WTC11 (cell line): ENCODE data around the gene STUM. TPM values are rescaled to one million over a fixed set of nuclear protein-coding genes. Genes with fewer than 3 reads are reported as not detected.

Experiments used
- ATAC-seq: fragments of 200-7000 bp; cut with Tn5 transposase; 2 replicates; pipeline ENCODE4 v1.10.0; 2021; ENCODE audit warnings: mild to moderate bottlenecking, moderate library complexity
- CTCF ChIA-PET: fragments of 300-600 bp; sonication (Branson Sonifier 250); formaldehyde crosslinking; loops from one replicate; lab custom pipeline; 2021; ENCODE audit warnings: antibody characterized with exemption; lab: Charles Lee
- POLR2A ChIA-PET: fragments of 350-600 bp; sonication (Branson Sonifier 250); formaldehyde crosslinking; loops from one replicate; lab custom pipeline; 2021; ENCODE audit warnings: antibody characterized with exemption; lab: Charles Lee
- DNase-seq: peaks from one replicate; pipeline ENCODE4 v3.0.0; 2021; ENCODE audit warnings: low spot score
- H3K27ac Mint-ChIP-seq: 2 replicates; pipeline ENCODE4 v1.8.0; 2021; ENCODE audit warnings: mixed read lengths
- H3K27me3 Mint-ChIP-seq: 2 replicates; pipeline ENCODE4 v1.8.0; 2021; ENCODE audit warnings: low read depth, mild to moderate bottlenecking, moderate library complexity, mixed read lengths
- H3K36me3 Mint-ChIP-seq: 2 replicates; pipeline ENCODE4 v1.8.0; 2021; ENCODE audit warnings: mixed read lengths
- H3K4me1 Mint-ChIP-seq: 2 replicates; pipeline ENCODE4 v1.8.0; 2022; ENCODE audit warnings: mixed read lengths
- H3K4me3 Mint-ChIP-seq: 2 replicates; pipeline ENCODE4 v1.8.0; 2021; ENCODE audit warnings: mild to moderate bottlenecking, moderate library complexity, mixed read lengths
- H3K9me3 Mint-ChIP-seq: 2 replicates; pipeline ENCODE4 v1.8.0; 2021; ENCODE audit warnings: mixed read lengths
- CBFB ChIP-seq: sonication (generic); formaldehyde crosslinking; IDR thresholded peaks from 2 replicates; pipeline ENCODE4 v1.8.1; 2022; ENCODE audit warnings: mild to moderate bottlenecking, low read depth, missing genetic modification reagents
- CREB1 ChIP-seq: sonication (generic); formaldehyde crosslinking; IDR thresholded peaks from 2 replicates; pipeline ENCODE4 v1.8.0; 2023; ENCODE audit warnings: mild to moderate bottlenecking, missing genetic modification reagents
- ESRRA ChIP-seq: sonication (generic); formaldehyde crosslinking; IDR thresholded peaks from 2 replicates; pipeline ENCODE4 v1.8.1; 2022; ENCODE audit warnings: mild to moderate bottlenecking, missing genetic modification reagents, borderline replicate concordance
- ETV6 ChIP-seq: sonication (generic); formaldehyde crosslinking; IDR thresholded peaks from 2 replicates; pipeline ENCODE4 v1.8.1; 2022; ENCODE audit warnings: mild to moderate bottlenecking, missing genetic modification reagents
- HMGA2 ChIP-seq: fragments of 250-450 bp; sonication (Bioruptor Pico); IDR thresholded peaks from 2 replicates; pipeline ENCODE4 v1.4.0; 2021; ENCODE audit warnings: mild to moderate bottlenecking, moderate library complexity
- HMGXB4 ChIP-seq: sonication (generic); formaldehyde crosslinking; IDR thresholded peaks from 2 replicates; pipeline ENCODE4 v1.8.1; 2023; ENCODE audit warnings: mild to moderate bottlenecking, moderate library complexity, missing genetic modification reagents
- MLX ChIP-seq: sonication (generic); formaldehyde crosslinking; IDR thresholded peaks from 2 replicates; pipeline ENCODE4 v1.8.1; 2023; ENCODE audit warnings: mild to moderate bottlenecking, missing genetic modification reagents, moderate library complexity
- MXD4 ChIP-seq: fragments of 250-450 bp; sonication (Bioruptor Pico); IDR thresholded peaks from 2 replicates; pipeline ENCODE4 v1.8.0; 2021; ENCODE audit warnings: mild to moderate bottlenecking, moderate library complexity, borderline replicate concordance
- NFATC4 ChIP-seq: fragments of 250-450 bp; sonication (Bioruptor Pico); IDR thresholded peaks from 2 replicates; pipeline ENCODE4 v1.9.0; 2021; ENCODE audit warnings: mild to moderate bottlenecking
- NFYB ChIP-seq: sonication (generic); formaldehyde crosslinking; conservative IDR thresholded peaks from 2 replicates; pipeline ENCODE4 v1.8.0; 2022; ENCODE audit warnings: low read depth, missing genetic modification reagents
- NR2C2 ChIP-seq: sonication (generic); formaldehyde crosslinking; IDR thresholded peaks from 2 replicates; pipeline ENCODE4 v1.8.0; 2022; ENCODE audit warnings: mild to moderate bottlenecking, missing genetic modification reagents
- NR3C1 ChIP-seq: sonication (generic); formaldehyde crosslinking; conservative IDR thresholded peaks from 2 replicates; pipeline ENCODE4 v1.8.1; 2023; ENCODE audit warnings: low read depth, mild to moderate bottlenecking, missing genetic modification reagents
- OVOL2 ChIP-seq: fragments of 250-450 bp; sonication (Bioruptor Pico); IDR thresholded peaks from 2 replicates; pipeline ENCODE4 v1.9.0; 2021; ENCODE audit warnings: mild to moderate bottlenecking, borderline replicate concordance
- RORB ChIP-seq: fragments of 250-450 bp; sonication (Bioruptor Pico); IDR thresholded peaks from 2 replicates; pipeline ENCODE4 v1.9.0; 2021; ENCODE audit warnings: mild to moderate bottlenecking
- SP1 ChIP-seq: sonication (generic); formaldehyde crosslinking; conservative IDR thresholded peaks from 2 replicates; pipeline ENCODE4 v1.8.1; 2022; ENCODE audit warnings: missing genetic modification reagents
- ZBTB21 ChIP-seq: sonication (generic); formaldehyde crosslinking; IDR thresholded peaks from 2 replicates; pipeline ENCODE4 v1.8.1; 2023; ENCODE audit warnings: mild to moderate bottlenecking, missing genetic modification reagents, borderline replicate concordance
- ZNF317 ChIP-seq: sonication (generic); formaldehyde crosslinking; IDR thresholded peaks from 2 replicates; pipeline ENCODE4 v1.8.1; 2023; ENCODE audit warnings: low read depth, mild to moderate bottlenecking, moderate library complexity, missing genetic modification reagents, borderline replicate concordance
- ZNF423 ChIP-seq: fragments of 250-450 bp; sonication (Bioruptor Pico); IDR thresholded peaks from 2 replicates; pipeline ENCODE4 v2.1.2; 2022; ENCODE audit warnings: mild to moderate bottlenecking, moderate library complexity
- total RNA-seq: library from RNA; stranded (reverse); gene quantifications from 3 replicates; pipeline ENCODE4 v1.2.3, GENCODE V29; 2021
- TF ChIP-seq, protein P1 (sequence below): sonication (generic); formaldehyde crosslinking; IDR thresholded peaks from 2 replicates; pipeline ENCODE4 v1.8.0; 2022; ENCODE audit warnings: mild to moderate bottlenecking, missing genetic modification reagents
- TF ChIP-seq, protein P2 (sequence below): fragments of 250-450 bp; sonication (Bioruptor Pico); IDR thresholded peaks from 2 replicates; pipeline ENCODE4 v1.9.0; 2021; ENCODE audit warnings: moderate library complexity, mild to moderate bottlenecking, inconsistent platforms, borderline replicate concordance
- TF ChIP-seq, protein P3 (sequence below): fragments of 200-600 bp; IDR thresholded peaks from 2 replicates; pipeline ENCODE4 v1.8.0; 2022; ENCODE audit warnings: antibody characterized with exemption

STUM gene
- total RNA-seq, 1 experiment from 2014 or later = 2.5 TPM

DNA sequence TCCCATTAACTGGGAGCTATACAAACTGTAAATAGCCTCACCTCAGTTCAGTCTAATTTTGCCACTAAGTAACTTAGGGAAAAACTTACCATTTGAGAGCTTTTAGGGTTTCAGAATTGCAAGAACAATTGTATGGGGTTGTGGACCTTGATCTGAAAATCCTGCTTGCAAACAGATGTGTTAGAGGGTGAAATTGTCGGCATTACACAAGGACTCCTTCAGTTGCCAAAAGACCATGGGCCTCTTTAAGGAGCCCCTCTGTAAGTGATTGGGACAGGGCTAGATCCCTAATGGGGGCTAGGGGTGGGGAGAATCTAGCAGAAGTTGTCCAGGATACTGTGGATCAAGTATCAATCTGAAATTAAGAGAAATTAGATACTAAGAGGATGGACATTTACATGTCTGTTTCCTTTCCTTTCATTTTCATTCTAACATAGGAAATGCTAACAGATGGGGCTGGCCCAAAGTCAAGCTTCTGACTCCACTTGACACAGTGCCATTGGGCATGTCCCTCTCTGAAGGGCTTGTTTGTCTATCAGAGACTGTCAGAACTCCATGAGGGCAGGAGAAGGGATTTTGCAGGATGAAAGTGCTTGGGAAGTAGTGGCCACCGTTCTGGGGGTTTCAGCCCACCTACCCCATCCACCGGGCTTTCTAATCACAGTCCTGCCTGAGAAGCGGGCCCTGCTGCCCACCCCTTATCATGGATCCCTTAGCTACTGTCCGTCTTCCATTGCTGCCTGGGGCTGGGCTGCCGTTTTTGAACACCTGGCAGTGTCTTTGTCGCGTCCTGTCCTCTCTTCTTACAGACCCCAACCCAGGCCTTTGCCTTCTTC, 54.7 kb downstream of the STUM start:
- no peak for DNase-seq
- no peaks in the 10 kb centered on the region for H3K27me3 Mint-ChIP-seq
- no peak overlapping the region for H3K27ac Mint-ChIP-seq
- no peak for ATAC-seq
- H3K4me3 Mint-ChIP-seq = no peak overlapping the region
- peaks cover 3% of the 10 kb centered on the region; the same call in 1 of the 2 replicates for H3K9me3 Mint-ChIP-seq
- ChIA-PET POLR2A (interaction anchor here (0.9 kb wide), 1 partner anchor 82 kb away, joined by 3 read pairs; no protein-coding TSS in a partner anchor), CTCF (interaction anchor here (0.5 to 1.9 kb wide), 4 partner anchors 23 to 178 kb away, joined by 3 to 9 read pairs (median 3); partner anchors contain the start of gene STUM)
- TF ChIP-seq ZBTB21 (CRISPR knock-in tag) (no peak), ETV6 (CRISPR knock-in tag) (no peak), NR3C1 (CRISPR knock-in tag) (no peak), ZNF317 (CRISPR knock-in tag) (no peak)
- TF ChIP-seq, protein P1, sequence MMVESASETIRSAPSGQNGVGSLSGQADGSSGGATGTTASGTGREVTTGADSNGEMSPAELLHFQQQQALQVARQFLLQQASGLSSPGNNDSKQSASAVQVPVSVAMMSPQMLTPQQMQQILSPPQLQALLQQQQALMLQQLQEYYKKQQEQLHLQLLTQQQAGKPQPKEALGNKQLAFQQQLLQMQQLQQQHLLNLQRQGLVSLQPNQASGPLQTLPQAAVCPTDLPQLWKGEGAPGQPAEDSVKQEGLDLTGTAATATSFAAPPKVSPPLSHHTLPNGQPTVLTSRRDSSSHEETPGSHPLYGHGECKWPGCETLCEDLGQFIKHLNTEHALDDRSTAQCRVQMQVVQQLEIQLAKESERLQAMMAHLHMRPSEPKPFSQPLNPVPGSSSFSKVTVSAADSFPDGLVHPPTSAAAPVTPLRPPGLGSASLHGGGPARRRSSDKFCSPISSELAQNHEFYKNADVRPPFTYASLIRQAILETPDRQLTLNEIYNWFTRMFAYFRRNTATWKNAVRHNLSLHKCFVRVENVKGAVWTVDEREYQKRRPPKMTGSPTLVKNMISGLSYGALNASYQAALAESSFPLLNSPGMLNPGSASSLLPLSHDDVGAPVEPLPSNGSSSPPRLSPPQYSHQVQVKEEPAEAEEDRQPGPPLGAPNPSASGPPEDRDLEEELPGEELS (CRISPR knock-in tag) = no peak
- no peaks in the 10 kb centered on the region for H3K36me3 Mint-ChIP-seq
- H3K4me1 Mint-ChIP-seq = peaks cover 37% of the 10 kb centered on the region

GRCh38 chr1:226603858-226604559, 55.4 kb downstream of the STUM start:
- TF ChIP-seq ZNF423 (CRISPR knock-in tag) (no peak), NFYB (CRISPR knock-in tag) (no peak), CREB1 (CRISPR knock-in tag) (no peak), HMGA2 (CRISPR knock-in tag) (no peak), NR2C2 (CRISPR knock-in tag) (no peak), ZNF317 (CRISPR knock-in tag) (no peak), HMGXB4 (CRISPR knock-in tag) (no peak), ESRRA (CRISPR knock-in tag) (no peak), OVOL2 (CRISPR knock-in tag) (no peak), SP1 (CRISPR knock-in tag) (no peak), MLX (CRISPR knock-in tag) (no peak), NFATC4 (CRISPR knock-in tag) (no peak), MXD4 (CRISPR knock-in tag) (no peak), CBFB (CRISPR knock-in tag) (no peak), RORB (CRISPR knock-in tag) (no peak)
- TF ChIP-seq, protein P2, sequence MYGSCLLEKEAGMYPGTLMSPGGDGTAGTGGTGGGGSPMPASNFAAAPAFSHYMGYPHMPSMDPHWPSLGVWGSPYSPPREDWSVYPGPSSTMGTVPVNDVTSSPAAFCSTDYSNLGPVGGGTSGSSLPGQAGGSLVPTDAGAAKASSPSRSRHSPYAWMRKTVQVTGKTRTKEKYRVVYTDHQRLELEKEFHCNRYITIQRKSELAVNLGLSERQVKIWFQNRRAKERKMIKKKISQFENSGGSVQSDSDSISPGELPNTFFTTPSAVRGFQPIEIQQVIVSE (CRISPR knock-in tag) = no peak
- TF ChIP-seq, protein P3, sequence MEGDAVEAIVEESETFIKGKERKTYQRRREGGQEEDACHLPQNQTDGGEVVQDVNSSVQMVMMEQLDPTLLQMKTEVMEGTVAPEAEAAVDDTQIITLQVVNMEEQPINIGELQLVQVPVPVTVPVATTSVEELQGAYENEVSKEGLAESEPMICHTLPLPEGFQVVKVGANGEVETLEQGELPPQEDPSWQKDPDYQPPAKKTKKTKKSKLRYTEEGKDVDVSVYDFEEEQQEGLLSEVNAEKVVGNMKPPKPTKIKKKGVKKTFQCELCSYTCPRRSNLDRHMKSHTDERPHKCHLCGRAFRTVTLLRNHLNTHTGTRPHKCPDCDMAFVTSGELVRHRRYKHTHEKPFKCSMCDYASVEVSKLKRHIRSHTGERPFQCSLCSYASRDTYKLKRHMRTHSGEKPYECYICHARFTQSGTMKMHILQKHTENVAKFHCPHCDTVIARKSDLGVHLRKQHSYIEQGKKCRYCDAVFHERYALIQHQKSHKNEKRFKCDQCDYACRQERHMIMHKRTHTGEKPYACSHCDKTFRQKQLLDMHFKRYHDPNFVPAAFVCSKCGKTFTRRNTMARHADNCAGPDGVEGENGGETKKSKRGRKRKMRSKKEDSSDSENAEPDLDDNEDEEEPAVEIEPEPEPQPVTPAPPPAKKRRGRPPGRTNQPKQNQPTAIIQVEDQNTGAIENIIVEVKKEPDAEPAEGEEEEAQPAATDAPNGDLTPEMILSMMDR = no peak
- ATAC-seq (no peak), DNase-seq (no peak)
- no peak overlapping the region for H3K27ac Mint-ChIP-seq
- no peaks in the 10 kb centered on the region for H3K36me3 Mint-ChIP-seq
- no peaks in the 10 kb centered on the region for H3K27me3 Mint-ChIP-seq
- H3K4me1 Mint-ChIP-seq = peaks cover 42% of the 10 kb centered on the region
- CTCF ChIA-PET = interaction anchor here (0.6 to 4.2 kb wide), 9 partner anchors 13 to 199 kb away, joined by 3 to 21 read pairs (median 4); partner anchors contain the start of gene STUM
- POLR2A ChIA-PET = no interaction called here
- H3K4me3 Mint-ChIP-seq = no peak overlapping the region
- peaks cover 3% of the 10 kb centered on the region; the same call in 1 of the 2 replicates for H3K9me3 Mint-ChIP-seq
